NCI-H2081 (cell line): ENCODE data around the gene SPRN.
"Not testable (repeated sequence)": the region's sequence is repeated elsewhere in the genome, so short reads cannot be mapped to it uniquely, and the experiment has no call there.

Experiments
- DNase-seq, 2 experiments: peaks; one replicate each; lab custom pipeline; 2025; lab: John Stamatoyannopoulos, UW

Gene SPRN, protein sequence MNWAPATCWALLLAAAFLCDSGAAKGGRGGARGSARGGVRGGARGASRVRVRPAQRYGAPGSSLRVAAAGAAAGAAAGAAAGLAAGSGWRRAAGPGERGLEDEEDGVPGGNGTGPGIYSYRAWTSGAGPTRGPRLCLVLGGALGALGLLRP

DNA sequence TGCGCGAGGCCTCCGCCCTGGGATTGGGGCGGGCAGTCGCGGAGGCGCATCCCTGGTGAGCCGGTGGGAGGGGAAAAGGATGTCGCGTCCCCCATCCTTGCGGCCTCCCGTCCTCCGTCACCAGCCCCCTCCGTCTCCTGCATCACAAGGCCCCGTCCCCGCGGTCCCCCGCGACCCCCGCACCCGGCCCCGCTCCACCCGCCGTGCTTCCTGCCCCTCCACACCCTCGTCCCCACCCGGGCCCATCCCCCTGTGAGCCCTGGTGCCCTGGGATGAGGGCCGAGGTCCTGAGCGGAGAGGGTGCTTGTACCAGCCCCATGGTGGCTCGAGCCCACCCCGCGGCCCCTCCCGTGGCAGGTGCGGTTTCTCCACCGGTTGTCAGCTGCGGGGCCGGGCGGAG lies at the start of gene SPRN:
Gene SPRN (minus strand): TSS at position 25 of the 400 bp plus-strand sequence. CDS start 944 bp downstream, outside the sequence.
- not testable (repeated sequence) for DNase-seq

DNA sequence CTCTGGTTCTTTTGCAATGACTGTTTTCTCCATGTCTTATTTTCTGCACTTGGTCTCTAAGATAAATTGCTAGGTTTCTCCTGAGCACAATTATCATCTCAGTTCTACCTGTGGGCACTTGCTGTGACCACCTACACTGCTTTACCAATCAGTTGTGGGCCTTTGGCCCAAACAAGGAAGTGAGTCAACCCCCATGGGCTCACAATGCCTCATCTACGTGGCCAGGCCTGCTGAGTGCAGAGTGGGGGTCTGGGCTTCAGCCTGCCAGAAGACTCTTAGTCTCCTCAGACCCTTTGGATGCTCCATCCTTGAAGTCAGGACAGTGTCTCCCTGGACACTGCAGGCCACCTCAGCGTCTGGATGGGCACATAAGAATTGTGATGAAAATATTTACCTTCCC lies 49.6 kb upstream of the SPRN start:
- DNase-seq = no peak

DNA sequence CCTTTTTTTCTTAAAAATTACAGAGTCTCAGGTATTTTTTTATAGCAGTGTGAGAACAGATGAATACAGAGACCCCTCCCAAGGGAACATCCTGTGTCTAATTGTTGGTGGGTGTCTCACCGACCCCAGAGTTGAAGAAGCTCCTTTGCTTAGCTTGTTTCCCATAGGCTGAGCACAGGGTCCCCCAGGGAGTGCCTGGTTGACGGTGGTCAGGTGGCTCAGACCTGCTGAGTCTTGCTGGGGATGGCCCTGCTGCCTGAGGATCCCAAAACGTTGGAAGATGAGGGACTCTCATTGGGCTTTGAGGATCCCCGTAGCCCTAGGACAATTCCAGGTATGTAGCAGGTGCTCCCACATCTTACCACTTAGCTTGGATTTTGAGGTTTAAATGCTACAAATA lies 48.8 kb upstream of the SPRN start:
- DNase-seq = no peak

DNA sequence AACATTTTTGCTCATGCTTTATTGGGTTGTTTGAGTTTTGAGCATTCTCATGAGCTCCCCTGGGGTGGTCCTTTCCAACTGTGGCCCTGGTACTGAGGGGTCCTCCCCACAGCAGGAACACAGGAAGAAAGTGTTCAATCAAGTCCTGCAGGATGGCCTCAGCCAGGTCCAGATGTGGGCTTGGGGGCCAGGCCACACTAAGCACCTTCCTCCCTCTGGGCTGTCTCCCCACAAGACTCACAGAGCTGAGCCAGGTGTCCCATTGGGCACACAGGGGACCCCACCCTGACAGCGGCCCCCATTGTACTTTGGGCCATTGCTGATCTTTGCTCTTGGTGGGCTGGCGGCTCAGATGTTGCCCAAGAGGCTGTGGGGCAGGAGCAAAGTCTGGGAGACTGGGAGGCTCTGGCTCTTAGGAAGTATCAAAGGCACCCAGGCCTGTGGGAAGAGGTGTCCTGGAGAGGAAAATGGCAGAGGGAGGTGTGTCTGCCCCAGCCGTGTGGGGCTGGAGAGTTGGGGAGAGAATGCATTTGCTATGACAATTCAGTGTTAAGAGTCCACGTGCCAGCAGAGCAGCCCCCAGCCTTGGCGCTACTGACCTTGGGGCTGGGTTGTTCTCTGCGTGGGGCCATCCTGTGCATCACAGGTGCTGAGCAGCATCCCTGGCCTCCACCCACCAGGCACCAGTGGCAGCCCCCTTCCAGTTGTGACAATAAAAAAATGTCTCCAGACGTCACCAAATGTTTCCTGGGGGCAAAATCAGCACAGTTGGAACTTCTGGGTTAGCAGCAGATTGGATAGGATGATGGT lies 47.1 kb upstream of the SPRN start:
- DNase-seq = no peak

DNA sequence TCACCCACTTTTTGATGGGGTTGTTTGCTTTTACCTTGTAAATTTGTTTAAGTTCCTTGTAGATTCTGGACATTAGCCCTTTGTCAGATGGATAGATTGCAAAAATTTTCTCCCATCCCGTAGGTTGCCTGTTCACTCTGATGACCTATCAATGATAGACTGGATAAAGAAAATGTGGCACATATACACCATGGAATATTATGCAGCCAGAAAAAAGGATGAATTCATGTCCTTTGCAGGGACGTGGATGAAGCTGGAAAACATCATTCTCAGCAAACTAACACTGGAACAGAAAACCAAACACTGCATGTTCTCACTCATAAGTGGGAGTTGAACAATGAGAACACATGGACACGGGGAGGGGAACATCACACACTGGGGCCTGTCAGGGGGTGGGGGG lies 44.8 kb upstream of the SPRN start:
- not testable (repeated sequence) for DNase-seq

DNA sequence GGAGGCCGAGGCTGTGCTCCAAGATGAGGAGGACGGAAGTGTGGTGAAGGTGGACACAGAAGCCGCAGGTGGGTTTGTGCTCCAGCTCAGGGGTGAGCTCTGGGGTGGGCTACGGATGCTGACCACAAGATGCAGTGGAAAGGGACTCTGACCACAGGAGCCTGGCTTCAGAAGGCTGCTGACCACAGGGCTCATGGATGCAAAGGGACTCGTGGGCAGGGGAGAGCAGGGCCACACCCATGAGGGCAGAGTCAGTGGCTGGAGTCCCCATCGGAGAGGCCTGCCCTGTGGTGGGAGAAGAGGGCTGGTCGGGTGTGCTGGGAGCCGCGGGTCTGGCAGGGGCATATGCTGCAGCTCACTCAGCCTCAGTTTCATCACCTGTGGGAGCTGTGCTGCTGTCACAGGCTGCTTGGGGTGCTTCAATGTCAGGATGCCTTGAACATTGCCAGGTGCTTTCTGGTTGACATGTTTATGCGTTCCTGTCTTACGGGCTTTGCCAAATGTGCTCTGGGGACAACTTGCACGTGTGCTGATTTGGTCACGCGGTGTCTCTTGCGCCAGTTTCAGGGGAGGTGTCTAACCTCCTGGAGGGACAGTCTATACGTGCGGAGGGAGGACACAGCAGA lies 43.0 kb upstream of the SPRN start:
- no peak for DNase-seq

DNA sequence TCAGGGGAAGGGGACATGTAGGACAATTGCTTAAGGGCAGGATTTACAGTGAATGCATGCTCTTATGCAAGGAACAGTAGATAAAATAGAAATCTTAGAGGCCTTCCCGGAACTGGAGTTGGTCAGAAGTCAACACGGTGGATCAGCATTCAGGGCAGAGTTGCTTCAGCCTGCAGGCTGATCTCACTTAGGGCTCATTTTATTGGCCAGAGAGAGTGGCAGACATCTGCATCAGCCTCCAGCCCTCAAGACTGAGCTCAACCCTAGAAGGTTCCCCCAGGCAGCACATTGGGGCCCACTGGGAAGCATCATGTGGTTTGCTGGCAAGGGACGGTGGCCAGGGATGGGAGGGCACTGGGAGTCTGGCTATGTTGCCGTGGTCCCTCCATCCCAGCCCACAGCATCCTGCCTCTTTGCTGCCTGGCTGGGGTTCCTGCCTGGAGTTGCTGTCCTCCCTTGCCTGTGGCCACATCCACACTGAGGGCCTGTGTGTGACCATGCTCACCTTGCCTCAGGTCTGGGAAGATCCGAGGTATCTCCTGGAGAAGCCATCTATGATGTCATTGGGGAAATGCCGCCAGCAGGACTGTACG lies 42.4 kb upstream of the SPRN start:
- DNase-seq = no peak

DNA sequence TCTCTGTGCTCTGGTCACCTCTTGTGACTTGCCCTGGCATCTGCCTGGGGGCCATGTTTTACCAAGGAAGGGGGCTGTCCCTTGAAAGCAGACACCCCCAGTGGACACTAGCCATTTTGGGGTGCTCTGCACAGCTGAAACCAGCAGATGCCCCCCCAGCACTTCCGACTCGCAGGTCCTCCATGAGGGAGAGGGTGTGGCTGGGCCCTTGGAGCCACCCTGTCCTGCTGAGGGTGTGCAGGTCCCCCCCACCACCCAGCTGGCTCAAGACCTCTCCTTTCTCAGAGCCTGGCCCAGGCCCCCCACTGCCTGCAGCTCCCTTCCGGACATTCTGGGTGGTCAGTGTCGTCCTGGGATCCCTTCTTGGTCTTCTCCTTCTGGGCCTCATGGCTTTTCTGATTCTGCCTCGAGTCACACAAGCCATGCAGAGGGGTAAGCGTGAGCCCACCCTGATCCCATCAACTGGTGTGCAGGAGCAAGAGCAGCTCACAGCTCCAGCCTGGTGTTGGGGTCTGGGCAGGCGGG lies 41.6 kb upstream of the SPRN start:
- no peak for DNase-seq

DNA sequence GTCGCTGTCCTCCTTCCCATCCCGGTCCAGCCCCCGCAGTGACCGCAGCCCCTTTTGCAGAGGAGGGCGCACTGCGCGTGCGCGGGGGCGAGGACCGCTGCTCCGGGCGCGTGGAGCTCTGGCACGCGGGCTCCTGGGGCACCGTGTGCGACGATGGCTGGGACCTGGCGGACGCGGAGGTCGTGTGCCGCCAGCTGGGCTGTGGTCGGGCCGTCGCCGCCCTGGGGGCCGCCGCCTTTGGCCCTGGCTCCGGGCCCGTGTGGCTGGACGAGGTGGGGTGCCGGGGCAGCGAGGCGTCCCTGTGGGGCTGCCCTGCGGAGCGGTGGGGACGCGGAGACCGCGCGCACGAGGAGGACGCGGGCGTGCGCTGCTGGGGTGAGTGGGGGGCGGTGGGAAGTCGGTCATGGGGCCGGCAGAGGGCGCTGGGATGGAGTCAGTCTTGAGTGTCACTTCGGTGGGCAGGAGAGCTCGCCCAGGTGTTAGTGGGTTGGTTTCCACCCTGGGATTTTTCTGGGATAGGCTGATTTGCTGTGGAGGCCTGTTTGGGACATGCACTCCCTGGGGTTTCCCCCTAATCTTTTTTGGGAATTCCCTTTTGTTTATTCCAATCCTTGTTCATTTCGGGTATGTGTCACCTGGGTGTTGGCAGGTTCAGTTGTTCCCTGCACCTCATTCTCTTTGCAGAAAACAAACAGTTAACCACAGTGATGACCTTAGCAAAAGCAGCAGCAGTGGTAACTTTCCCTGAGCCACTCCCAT lies 40.9 kb upstream of the SPRN start:
- DNase-seq = no peak

DNA sequence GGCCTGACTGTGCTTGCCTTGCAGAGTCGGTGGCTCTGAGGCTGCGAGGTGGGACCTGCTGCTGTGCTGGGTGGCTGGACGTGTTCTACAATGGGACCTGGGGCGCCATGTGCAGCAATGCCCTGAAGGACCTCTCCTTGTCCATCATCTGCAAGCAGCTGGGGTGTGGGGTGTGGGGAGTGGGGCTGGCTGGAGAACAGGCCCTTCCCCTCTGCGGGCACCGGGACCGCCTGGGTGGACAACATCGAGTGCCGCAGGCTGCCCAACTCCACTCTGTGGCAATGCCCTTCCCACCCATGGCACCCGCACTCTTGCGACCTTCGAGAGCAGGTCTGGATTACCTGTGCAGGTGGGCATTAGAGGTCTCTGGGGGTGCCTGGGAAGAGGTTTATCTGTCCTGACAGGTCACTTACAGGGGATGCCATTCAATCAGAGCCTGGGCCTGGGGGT lies 40.2 kb upstream of the SPRN start:
- DNase-seq = no peak

DNA sequence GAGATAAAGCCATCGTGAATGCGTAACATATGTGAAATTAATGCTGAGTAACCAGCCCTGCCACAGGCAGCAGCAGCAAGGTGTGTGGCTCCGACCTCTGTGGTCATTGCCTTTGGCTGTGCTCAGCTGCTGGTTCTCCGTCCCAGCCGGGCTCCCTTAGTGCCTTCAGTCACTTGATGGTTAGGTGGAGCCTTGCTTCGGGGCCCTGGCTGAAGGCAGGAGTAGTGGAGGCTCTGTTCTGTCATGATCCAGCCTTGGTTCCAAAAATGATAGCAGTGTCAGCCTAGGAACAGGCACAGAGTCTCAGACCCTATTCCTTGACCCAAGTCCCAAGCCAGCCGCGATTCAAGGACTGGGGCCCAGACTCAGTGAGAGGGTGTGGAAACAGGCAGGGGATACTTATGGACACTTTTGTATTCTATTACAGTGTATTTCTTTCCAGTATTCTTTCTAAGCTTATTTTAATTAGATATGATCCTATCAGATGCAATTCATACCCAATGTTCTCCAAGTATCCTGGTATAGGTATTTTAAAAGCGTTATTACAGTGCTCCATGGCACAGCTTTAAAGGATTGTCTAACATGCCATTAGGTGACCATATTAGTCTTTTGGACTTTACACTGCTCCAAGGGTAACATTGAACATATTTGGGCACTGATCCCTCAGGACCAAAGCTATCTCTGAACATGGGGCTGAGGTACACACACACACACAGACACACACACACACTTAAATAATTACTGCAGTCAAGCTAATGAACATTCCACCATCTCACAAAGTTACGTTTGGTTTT lies 38.3 kb upstream of the SPRN start:
- DNase-seq = no peak

DNA sequence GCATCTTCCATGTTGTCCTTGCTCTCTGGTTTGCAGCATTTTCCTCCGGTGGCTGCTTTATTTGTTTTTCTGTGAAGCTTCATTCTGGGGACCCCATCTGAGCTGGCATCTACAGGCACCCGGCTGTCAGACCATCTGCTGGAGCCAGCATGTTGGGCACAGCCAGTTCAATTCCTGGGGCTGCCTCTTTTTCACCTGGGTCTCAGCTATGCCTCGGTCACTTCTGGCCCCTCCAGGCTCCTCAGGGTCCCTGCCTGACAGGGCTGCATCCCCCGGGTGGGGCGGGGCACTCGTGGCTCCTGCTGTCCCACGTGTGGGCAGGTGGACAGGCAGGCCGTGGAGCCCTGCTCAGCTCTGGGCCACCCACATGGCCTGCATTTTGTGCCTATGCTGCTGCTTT lies 37.4 kb upstream of the SPRN start:
- DNase-seq = no peak

DNA sequence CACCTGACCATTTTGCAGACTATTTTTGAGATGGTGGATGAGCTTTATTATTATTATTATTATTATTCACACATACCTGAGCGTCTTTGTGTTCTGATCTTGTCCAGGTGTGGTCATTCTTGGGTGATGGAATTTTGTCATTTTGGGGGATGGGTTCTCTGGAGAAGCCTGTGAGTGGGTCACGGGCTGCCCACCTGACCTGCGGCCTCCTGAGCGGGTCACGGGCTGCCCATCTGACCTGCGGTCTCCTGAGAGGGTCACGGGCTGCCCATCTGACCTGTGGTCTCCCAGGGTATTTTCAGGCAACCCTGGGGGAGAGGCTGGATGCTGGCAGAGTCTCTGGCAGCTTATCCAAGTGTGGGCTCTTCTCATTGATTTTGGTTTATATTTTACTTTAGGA lies 36.6 kb upstream of the SPRN start:
- no peak for DNase-seq

DNA sequence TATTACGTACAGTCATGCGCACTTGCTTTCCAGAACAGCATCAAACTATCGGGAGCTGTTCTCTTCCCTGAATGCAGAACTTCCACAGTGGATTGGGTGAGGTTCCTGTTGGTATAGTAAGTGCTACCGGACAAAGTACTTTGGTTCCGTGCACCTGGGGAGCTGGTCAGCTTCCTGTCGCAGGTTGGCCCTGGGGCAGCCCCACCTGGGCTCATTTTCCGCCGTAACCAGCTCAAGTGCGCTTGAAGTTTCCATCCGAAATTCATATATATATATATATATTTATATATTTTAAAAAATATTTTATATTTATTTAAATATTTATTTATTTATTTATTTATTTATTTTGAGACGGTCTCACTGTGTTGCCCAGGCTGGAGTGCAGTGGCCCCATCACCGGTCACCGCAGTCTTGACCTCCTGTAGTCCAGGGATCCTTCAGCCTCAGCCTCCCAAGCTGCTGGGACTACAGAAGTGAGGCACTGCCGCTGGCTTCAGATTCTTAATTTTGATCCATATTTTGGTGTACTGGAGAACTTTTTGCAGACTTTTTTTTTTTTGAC lies 35.9 kb upstream of the SPRN start:
- no peak for DNase-seq

DNA sequence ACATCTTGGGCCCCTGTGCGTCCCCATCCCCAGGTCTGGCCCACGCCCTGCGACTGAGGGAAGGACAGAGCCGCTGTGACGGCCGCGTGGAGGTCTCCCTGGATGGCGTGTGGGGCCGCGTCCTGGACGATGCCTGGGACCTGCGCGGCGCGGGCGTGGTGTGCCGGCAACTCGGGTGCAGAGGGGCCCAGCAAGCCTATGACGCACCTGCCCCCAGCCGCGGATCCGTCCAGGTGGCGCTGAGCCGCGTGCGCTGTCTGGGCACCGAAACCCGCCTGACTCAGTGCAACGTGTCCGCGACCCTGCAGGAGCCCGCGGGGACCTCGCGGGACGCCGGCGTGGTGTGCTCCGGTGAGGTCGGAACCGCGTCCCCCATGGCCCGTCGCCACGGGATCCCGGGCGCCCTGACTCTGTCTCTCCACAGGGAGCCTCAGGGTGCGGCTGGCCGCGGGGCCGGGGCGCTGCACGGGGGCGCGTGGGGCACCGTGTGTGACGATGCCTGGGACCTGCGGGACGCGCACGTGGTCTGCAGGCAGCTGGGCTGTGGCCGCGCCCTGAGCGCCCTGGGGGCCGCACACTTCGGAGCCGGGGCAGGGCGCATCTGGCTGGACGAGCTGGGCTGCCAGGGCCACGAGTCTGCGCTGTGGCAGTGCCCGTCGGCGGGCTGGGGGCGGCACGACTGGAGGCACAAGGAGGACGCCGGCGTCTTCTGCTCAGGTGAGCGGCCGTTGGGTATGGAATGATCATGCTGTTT lies 35.2 kb upstream of the SPRN start:
- no peak for DNase-seq

DNA sequence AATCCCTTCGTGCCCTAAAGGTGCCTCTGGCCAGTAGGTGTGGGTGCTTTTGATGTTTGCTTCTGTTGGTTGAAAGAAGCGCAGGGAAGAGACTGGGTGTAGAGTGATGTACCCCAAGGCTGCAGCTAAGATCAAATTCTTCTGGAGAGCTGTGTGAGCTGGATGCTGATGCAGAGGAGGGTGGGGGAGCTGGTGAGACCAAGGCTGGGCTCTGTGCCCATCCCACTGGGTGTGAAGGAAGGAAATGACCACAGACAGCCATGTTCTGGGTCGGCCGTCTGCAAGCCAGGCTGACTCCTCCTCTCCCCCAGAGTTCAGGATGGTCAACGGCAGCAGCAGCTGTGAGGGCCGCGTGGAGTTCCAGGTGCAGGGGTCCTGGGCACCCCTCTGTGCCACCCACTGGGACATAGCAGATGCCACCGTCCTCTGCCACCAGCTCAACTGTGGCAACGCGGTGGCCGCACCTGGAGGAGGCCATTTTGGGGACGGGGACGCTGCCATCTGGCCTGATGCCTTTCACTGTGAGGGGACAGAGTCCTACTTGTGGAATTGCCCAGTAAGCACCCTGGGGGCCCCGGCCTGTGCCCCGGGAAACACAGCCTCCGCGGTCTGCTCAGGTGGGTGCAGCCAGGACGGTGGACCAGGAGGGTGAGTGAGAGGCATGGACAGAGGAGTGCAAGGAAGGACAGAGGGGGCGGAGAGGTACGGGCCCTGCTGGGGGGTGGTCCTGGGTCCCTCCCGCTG lies 34.5 kb upstream of the SPRN start:
- no peak for DNase-seq

DNA sequence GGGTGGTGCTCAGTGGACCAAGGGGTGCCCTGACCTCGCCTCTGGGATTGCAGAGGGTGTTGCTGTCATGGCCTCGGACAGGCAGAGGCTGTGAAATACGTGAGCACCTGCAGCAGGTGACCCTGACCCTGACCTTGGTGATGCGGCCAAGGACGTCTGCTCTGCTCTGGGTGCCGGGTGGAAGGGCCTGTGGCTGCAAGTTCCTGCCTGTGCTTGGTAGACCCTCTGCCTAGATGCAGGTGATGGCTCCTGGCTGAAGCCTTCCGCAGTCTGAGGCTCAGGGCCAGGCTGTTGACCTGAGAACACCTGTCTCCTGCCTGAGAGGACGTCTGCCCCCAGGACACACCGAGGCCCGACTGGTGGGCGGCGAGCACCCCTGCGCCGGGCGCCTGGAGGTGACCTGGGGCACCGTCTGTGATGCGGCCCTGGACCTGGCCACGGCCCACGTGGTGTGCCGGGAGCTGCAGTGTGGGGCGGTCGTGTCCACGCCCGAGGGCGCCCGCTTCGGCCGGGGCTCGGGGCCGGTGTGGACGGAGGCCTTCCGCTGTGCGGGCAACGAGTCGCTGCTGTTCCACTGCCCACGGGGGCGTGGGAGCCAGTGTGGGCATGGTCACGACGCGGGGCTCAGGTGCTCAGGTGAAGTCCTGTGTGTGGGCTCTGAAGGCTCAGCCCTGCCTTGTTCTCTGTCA lies 33.7 kb upstream of the SPRN start:
- DNase-seq = no peak

DNA sequence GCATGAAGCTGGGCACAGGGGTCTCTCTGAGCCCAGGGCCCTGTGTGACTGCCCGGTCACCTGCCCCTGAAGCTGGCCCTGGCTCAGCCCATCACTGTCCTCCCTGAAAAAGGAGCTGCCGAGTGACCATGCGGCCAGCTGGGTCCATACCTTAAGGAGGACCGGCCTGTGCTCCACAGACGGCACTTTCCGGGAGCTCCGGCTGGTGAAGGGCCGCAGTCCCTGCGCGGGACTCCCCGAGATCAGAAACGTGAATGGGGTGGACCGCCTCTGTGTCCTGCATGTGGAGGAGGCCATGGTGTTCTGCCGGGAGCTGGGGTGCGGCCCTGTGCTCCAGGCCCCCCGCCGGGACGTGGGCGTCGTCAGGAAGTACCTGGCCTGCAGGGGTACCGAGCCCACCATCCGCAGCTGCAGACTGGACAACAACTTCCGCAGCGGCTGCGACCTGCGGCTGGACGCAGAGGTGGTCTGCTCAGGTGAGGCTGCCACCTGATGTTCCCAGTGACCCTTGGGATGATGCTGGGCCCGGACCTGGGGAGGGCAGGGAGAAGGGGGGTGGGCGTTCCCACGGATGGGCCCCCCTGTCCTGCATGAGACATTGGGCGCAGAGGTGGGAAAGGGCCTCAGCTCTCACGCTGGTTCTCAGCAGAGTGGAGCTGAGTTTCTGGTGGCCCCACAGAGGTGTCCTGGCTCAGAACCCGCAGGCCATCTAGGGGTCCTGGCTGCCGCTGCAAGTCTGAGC lies 32.8 kb upstream of the SPRN start:
- DNase-seq = no peak
